HG03457 (cell line): ENCODE data around the gene FAM3A.
"Not testable (repeated sequence)": the region's sequence is repeated elsewhere in the genome, so short reads cannot be mapped to it uniquely, and the experiment has no call there.

Experiments
- ATAC-seq: cut with Tn5 transposase; IDR thresholded peaks from one replicate; pipeline ENCODE4 v1.9.1; 2021; ENCODE audit warnings: moderate number of reproducible peaks; ENCODE audit not compliant: unreplicated experiment

The FAM3A gene

GRCh38 chrX:154506483-154507332, 9.3 kb downstream of the FAM3A start:
- ATAC-seq = no peak

- no peak for ATAC-seq
These were observed 10.3 kb downstream of the FAM3A start for GRCh38 chrX:154505734-154506133.

GRCh38 chrX:154502989-154503388, 13.0 kb downstream of the FAM3A start:
- ATAC-seq = no peak

GRCh38 chrX:154502098-154502497, 13.9 kb downstream of the FAM3A start:
- no peak for ATAC-seq

- not testable (repeated sequence) for ATAC-seq
These were observed 14.6 kb downstream of the FAM3A start for GRCh38 chrX:154501423-154501822.

GRCh38 chrX:154496591-154497137, 19.4 kb downstream of the FAM3A start:
- ATAC-seq = not testable (repeated sequence)

- no peak for ATAC-seq
These were observed 20.5 kb downstream of the FAM3A start for GRCh38 chrX:154495472-154495922.

- no peak for ATAC-seq
These were observed 21.3 kb downstream of the FAM3A start for GRCh38 chrX:154494715-154495114.

GRCh38 chrX:154490414-154491083, 25.5 kb downstream of the FAM3A start, which contains the start of gene SLC10A3:
Gene SLC10A3, minus strand, starts transcription at chrX:154490629. Its CDS starts 1,689 bp downstream, at chrX:154488940.
- ATAC-seq = peak; percentile 74

GRCh38 chrX:154490021-154490413, 26.0 kb downstream of the FAM3A start:
- ATAC-seq = peak; percentile 1

- no peak for ATAC-seq
These were observed 26.9 kb downstream of the FAM3A start for GRCh38 chrX:154489182-154489581.

- ATAC-seq = no peak
These were observed 27.5 kb downstream of the FAM3A start for GRCh38 chrX:154488336-154489075.

- no peak for ATAC-seq
These were observed 28.3 kb downstream of the FAM3A start for GRCh38 chrX:154487518-154488290.

- ATAC-seq = no peak
These were observed 29.4 kb downstream of the FAM3A start, which contains the start of gene UBL4A for GRCh38 chrX:154486396-154487207. Gene UBL4A, minus strand, starts transcription at chrX:154486615. Its CDS starts 31 bp downstream, at chrX:154486584.

- ATAC-seq = no peak
These were observed 30.0 kb downstream of the FAM3A start for GRCh38 chrX:154486052-154486395.

- ATAC-seq = no peak
These were observed 30.6 kb downstream of the FAM3A start for GRCh38 chrX:154485150-154486051.

GRCh38 chrX:154484255-154485149, 31.5 kb downstream of the FAM3A start:
- no peak for ATAC-seq
